Endothelial cell of hepatic sinusoid (primary cell): Measurements from ENCODE around the gene HACE1.
"Not testable (repeated sequence)": the region's sequence is repeated elsewhere in the genome, so short reads cannot be mapped to it uniquely, and the experiment has no call there.

Source experiments
- in situ Hi-C: cut with HindIII; loops from 2 replicates; pipeline ENCODE4 v1.10.0; 2017; ENCODE audit warnings: low sequenced_read_pairs

The HACE1 gene

DNA sequence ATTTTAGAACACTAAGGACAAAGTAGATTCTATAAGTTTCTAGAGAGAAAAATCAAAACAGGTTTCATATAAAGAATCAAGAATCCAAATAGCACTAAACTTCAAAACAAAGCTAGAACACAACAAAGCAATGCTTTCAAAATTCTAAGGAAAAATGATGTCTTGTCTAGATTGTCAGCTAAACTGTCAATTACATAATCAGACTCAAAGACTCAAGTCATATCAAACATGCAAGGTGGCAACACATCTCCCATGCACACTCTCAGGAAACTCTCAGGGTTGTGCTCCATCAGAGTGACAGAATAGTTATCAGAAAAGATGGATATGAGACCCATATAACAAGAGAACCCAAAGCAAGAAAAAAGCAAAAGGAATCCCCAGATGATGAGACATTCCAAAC lies 23.9 kb downstream of the HACE1 start:
- in situ Hi-C loops: no loop called here

- in situ Hi-C loops: no loop called here
These were observed 30.3 kb downstream of the HACE1 start for GRCh38 chr6:104829183-104829958.

DNA sequence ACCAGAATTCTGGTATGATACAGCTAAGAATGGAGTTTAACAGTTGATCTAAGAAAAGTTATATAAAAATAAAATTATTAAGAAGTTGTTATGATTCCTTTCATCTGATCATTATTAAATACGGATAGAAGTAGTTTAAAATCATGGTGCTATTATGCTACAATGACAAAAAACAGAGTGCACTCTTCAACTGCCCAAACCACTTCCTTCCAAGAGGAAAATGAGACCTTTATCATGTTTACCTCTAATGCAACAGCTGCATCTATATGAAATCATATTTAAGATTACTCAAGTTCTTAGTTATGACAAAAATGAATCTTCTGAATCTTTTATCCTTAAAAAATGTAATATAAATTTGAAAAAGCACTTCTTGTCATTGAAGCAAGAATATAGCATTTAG lies 31.2 kb downstream of the HACE1 start:
- in situ Hi-C loops: no loop called here

GRCh38 chr6:104820820-104821219 lies 38.9 kb downstream of the HACE1 start:
- in situ Hi-C loops: not testable (repeated sequence)

DNA sequence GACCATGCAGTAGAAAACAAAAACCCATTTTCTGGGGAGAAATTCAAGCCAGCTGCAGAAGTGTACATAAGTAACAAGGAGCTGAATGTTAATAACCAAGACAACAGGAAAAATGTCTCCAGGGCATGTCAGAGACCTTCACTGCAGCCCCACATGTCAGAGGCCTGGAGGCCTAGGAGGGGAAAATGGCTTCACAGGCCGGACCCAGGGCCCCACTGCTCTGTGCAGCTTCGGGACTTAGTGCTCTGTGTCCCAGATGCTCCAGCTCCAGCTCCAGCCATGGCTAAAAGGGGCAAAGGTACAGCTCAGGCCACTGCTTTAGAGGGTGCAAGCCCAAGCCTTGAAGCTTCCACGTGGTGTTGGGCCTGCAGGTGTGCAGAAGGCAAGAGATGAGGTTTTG lies 43.6 kb downstream of the HACE1 start:
- in situ Hi-C loops: no loop called here

GRCh38 chr6:104814743-104815142 lies 45.0 kb downstream of the HACE1 start:
- in situ Hi-C loops: no loop called here

DNA sequence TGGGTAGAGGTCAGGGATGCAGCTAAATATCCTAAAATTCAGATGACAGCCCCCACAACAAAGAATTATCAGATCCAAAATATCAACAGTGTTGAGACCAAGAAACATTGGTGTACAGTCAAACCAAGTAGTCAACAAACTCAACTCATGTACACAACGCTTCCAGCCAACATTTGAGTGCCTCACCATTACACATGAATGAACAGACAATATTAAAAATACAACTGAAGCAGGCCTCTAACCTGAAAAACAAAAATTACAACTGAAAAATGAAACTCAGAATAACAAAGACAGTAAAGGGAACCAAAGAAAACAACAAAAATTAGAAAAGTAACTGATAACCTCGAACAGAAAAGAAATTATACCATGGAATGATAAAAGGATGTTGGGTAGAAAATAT lies 46.2 kb downstream of the HACE1 start:
- in situ Hi-C loops: no loop called here

GRCh38 chr6:104809116-104809515 lies 50.6 kb downstream of the HACE1 start:
- in situ Hi-C loops: no loop called here

DNA sequence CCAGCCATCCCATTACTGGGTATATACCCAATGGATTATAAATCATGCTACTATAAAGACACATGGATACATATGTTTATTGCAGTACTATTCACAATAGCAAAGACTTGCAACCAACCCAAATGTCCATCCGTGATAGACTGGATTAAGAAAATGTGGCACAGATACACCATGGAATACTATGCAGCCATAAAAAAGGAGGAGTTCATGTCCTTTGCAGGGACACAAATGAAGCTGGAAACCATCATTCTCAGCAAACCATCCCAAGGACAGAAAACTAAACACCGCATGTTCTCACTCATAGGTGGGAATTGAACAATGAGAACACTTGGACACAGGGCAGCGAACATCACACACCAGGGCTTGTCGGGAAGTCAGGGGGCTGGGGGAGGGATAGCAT lies 54.4 kb downstream of the HACE1 start:
- in situ Hi-C loops: not testable (repeated sequence)

DNA sequence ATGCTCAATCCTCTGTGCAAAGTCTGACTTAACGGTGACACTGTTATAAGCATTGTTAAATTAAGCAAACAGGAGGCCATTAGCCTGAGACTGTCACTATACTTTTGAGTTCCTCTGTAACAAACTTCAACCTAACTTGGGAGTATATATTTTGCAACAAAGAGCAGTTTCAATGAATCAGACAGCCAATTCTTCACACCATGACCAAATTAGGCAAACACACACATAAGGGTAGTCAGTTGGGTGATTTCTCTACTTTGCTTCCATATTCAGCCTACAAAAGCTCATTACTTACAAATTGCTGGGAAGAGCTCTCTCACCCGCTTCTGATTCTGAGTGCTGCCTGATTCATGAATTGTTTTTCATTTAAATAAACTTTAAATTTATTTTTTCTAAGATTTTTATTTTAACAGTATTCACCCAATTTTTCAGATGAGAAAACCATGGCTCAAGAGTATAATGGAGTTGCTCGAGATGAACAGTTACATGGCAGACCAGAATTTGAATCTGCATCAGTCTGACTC lies 60.5 kb downstream of the HACE1 start:
- in situ Hi-C loops: no loop called here

- in situ Hi-C loops: no loop called here
These were observed 63.5 kb downstream of the HACE1 start for GRCh38 chr6:104796031-104796785.

DNA sequence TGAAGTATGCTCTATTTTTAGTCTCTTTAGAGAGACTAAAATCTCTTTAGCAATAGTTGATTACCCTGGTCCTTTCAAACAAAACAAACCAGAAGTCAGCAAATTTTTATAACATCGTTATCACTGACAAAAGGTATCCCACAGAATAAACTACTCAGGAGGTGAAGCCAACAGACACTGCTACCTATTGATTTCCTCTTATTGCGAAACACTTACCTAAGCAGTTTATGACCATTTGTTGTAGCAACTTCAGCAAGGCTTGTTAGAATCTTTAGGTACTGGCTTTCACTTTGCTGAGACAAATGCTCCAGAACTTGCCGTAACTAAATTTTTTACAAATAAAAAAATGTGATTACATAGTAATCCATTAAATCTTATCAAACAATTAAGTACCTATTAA lies 64.4 kb downstream of the HACE1 start:
- in situ Hi-C loops: no loop called here

DNA sequence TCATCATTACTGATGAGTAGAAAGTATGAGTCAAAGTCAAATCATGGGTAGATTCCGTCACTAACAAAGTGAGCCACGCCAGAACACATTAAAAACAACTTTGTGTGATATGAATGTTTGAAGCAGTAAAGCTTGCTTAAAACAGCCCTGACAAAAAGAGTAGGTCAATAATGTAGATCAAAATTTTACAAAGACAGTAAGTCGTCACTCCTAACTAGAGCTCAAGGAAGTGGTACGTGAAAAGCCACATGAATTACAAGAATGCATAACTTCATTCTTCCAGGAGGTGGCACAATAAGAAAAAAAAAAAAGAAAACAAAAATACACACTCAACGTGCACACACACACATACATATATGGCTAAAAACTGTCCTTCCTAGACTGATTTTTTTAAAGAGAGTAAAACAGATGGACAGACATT lies 69.9 kb downstream of the HACE1 start:
- in situ Hi-C loops: no loop called here

DNA sequence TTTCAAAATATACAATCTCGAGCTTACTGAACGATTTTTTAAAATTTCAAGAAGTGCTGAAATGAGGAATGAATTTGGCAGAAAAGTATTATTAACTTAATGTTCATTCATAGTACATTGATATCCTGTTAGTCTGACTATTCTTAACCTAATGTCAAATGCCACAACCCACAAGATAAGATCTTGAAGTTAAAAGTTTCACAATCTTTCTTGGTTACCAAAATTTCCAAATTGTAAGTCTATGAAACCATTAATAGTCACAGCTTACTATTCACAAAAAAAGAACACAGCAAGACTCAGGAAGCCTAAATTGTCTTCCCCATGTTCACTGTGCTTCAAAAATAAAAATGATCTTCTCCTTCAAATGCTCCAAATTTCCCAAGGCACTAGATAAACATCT lies 71.3 kb downstream of the HACE1 start:
- in situ Hi-C loops: no loop called here

DNA sequence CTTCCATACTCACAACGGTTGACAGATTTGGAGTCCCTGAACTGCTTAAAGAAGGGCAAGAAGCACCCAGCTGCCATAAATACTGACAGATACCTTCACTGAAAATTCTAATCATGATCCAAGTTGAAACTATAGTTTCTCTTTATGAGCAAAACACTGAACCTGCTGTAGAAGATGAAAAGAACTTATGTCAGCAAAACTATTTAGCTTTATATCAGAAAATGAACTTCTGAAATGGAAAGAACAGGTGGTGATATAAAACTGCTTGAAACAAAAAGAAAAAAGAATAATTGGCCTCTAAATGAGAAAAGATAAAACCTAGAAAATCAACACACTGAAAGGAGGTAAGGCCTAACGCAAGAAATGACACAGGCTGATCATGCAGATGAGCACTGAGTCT lies 72.4 kb downstream of the HACE1 start:
- in situ Hi-C loops: no loop called here

DNA sequence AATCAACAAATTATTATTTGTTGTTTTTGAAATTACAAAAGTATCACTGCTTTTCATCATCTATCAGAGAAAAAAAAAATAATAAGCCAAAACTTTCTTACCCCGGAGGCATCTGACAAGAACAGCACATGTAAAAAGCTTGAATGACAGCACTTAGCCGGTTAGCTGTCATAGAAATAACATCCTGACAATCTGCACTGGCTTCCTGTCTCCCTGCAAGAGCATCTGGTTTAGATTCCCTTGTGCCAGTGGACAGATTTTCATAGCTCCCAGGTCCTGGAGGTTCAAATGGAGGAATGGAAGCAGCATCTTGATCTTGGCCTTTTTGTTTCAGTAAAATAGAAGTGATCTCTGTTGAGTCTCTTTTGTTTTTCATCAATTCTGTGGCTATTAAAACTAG lies 74.8 kb downstream of the HACE1 start:
- in situ Hi-C loops: no loop called here

DNA sequence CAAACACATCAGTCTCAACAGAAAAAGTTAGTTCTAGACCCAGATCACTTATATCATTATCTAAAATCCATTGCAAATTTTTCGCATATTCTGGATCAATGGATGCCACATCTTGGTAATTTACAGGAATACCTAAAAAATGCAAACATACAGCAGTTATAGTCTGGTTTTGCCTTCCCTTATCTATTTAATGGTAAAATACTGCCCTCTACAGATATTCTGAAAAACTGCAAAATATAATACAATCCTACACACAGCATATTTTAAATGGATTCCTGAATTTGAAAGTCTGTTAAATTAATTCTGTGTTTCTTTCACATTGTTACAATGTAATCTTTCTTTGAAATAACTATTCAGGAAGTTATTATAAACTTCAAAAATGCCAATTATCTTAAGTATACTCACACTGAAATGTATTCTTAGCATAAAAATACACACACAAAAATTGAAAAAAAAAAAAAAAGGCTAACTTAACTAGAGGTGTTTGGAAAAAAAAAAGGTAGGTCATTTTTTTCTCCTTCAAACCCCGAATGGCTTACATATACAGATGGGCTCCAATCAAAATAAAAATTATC lies 88.4 kb downstream of the HACE1 start:
- in situ Hi-C loops: no loop called here

DNA sequence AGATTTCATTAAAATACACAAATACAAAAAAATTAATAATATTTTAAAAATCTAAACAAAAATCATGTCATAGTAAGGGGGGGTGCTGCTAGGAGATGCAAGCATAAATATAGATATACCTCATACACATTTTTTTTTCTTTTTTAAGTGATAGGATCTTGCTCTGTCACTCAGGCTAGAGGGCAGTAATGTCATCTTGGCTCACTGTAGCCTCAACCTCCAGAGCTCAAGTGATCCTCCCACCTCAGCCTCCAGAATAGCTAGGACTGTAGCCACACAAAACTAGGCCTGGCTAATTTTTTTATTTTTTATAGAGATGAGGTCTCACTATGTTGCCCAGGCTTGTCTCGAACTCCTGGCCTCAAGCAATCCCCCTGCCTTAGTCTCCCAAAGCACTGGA lies 90.8 kb downstream of the HACE1 start:
- in situ Hi-C loops: no loop called here

DNA sequence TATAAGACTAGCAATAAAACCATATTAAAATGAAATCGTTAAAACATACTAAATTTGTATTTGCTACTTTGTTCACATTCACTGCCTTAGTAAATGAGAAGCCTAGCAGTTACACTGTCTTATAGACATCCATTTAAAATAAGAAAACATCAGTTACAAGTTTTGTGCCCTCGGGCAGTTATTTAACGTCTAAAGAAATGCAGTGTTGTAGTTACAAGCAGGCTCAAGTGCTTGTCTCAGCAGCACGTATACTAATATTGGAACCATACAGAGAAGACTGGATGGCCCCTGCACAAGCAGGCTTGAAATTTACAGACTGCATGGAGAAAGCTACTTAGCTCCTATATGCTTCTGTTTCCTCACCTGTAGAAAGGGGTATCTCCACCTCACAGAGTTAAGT lies 93.1 kb downstream of the HACE1 start:
- in situ Hi-C loops: no loop called here

- in situ Hi-C loops: no loop called here
These were observed 104.8 kb downstream of the HACE1 start for GRCh38 chr6:104754788-104755409.

DNA sequence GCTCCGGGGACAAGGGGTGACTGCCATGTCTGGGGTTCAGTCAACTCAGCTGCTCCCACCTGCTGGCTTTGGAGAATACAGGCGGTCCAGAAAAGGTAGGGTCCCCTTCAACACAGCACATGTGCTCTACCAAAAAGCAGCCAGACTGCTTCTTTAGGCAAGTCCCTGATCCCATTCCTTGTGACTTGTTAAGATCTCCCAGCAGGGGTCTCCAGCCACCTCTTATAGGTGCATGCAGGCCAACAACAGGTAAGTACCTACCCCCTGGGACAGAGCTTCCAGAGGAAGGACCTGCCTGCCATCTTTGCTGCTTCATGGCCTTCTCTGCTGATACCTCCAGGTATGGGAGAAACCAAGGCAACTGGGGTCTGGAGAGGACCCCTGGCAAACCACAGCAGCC lies 106.5 kb downstream of the HACE1 start:
- in situ Hi-C loops: no loop called here
